ENCODE results near the gene GRB14. TPM values are rescaled to one million over a fixed set of nuclear protein-coding genes. Genes with fewer than 3 reads are reported as not detected.

GRB14 gene
- total RNA-seq, 1 donor, result 6.9 TPM

DNA sequence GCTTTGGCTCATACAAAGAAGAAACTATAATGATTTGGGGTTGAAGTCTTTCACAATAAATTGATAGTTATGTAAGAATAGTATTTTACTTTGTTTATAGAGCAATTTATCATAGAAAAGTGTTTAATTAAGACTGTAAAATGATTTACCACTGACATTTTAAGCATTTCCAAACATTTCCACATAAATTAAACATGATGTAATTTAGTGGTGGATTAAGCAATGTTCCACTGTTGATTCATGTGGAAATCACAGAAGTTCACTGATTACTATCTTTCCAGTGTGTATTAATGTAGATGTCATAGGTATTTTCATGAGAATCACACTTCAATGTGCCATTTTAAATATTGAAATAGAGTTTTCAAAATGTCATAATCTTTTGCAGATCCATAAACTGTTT, 40.1 kb upstream of the GRB14 start:
- TF ChIP-seq, protein P1, sequence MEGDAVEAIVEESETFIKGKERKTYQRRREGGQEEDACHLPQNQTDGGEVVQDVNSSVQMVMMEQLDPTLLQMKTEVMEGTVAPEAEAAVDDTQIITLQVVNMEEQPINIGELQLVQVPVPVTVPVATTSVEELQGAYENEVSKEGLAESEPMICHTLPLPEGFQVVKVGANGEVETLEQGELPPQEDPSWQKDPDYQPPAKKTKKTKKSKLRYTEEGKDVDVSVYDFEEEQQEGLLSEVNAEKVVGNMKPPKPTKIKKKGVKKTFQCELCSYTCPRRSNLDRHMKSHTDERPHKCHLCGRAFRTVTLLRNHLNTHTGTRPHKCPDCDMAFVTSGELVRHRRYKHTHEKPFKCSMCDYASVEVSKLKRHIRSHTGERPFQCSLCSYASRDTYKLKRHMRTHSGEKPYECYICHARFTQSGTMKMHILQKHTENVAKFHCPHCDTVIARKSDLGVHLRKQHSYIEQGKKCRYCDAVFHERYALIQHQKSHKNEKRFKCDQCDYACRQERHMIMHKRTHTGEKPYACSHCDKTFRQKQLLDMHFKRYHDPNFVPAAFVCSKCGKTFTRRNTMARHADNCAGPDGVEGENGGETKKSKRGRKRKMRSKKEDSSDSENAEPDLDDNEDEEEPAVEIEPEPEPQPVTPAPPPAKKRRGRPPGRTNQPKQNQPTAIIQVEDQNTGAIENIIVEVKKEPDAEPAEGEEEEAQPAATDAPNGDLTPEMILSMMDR (IDR thresholded peaks at IDR 0.05; ENCODE audit: insufficient read depth, low read length), result no peak
- H3K4me3 ChIP-seq (ENCODE audit: low read depth, low read length), result no peak overlapping the region
- DNase-seq (ENCODE audit: low read depth), result peak; percentile 57

DNA sequence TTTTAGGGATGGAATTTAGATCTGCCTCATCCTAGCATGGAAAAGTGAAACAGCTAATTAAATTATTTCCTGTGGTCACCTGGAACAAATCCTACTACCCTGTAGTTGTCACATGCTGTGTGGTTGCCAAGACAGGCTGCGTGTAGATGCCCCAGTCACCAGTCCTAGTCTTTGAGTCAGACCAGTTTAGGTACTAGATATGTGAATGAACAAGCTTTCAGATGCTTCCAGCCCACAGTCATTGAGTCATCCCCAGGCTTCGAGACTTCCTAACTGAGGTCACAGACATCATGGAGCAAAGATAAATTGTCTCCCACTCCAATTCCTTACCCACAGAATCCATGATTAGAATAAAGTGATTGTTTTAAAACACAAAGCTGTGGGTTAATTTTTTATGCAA, 35.8 kb upstream of the GRB14 start:
- DNase-seq (ENCODE audit: low read depth), result peak; percentile 80
- no peak overlapping the region for H3K4me3 ChIP-seq (ENCODE audit: low read depth, low read length)
- TF ChIP-seq, protein P1 (IDR thresholded peaks at IDR 0.05; ENCODE audit: insufficient read depth, low read length), result no peak

DNA sequence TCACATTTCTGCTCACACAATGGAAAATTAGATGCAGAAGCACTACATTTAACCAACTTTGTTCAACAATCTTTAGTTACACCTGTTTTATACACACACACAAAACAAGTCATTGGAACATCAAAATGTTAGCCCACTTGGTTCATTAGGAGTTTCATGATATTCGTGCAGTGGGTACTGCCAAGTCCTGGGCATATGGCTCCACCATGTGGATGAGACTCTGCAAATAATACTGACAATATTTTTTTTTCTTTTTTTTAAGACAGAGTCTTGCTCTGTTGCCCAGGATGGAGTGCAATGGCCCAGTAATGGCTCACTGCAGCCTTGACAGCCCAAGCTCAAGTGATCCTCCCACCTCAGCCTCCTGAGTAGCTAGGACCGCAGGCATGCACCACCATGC, 34.5 kb upstream of the GRB14 start:
- peak; percentile 56 for DNase-seq (ENCODE audit: low read depth)
- H3K4me3 ChIP-seq (ENCODE audit: low read depth, low read length), result no peak overlapping the region
- TF ChIP-seq, protein P1 (IDR thresholded peaks at IDR 0.05; ENCODE audit: insufficient read depth, low read length), result peak; percentile 2

DNA sequence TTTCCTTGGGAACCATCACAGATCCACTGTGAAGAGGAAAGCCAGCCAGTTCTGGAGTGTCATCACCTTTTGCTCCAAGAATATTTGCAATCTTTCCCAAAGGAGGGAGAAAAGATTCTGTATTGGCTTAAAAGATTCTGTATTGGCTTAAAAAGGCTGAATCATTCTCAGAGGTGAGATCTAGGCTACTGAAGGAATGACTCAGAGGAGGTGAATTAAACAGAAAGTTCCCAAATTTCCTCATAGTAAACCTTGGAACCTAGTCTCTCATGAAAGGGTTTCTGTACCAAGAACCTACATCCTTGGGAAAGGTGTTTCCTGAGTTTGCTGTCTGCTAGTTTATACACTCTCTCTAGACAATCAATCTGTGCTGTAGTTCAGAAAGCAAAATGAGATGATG, 34.1 kb upstream of the GRB14 start:
- TF ChIP-seq, protein P1 (IDR thresholded peaks at IDR 0.05; ENCODE audit: insufficient read depth, low read length), result no peak
- H3K4me3 ChIP-seq (ENCODE audit: low read depth, low read length), result no peak overlapping the region
- DNase-seq (ENCODE audit: low read depth), result peak; percentile 43

DNA sequence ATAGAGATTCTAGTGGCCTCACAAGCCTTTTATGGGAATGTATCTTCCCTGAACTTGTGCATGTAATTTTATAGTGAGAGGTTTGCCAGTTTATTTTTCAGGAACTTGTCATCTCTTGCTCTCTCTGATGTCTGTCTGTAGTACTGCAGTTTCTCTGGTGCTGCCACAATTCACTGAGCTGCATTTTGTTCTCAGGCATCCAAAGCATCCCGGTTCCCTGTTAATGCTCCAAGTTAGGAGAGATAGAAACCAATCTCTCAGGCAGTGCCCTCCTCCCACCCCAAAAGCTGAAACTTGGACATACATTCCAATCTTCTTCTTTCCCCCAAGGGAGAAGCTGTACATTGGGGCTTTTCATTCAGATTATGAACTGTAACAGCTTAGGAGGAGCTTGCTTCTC, 30.1 kb upstream of the GRB14 start:
- DNase-seq (ENCODE audit: low read depth), result no peak
- H3K4me3 ChIP-seq (ENCODE audit: low read depth, low read length), result no peak overlapping the region

DNA sequence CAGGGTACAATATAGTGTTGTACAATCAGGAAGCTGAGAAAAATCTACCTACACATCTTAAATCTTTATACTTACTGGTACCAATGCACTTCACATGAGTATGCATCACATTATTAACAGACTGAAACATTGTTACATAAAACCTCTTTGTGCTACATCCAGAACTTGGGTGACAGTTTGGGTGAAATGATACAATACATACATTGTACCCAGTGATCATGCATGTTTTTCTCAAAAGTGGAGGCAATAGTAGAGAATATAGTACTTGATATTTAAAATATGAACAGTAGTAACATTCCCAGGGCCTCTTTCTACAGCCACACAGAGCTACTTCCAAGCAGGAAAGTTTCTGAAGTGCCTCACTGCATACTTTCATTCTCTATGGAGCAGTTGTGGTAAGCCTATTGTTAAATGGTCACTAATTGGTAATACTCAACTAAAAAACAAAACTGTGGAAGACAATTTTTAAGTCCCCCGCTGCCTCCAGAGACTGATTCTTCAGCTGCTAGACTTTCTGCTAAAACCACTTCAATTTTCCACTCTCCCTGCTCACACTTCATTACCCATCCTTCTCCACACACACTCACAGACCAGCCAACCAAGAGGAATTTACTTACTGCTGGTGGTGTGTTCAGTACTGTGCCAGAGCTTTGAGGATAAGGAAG, 22.9 kb upstream of the GRB14 start:
- H3K4me3 ChIP-seq (ENCODE audit: low read depth, low read length), result no peak overlapping the region
- TF ChIP-seq, protein P1 (IDR thresholded peaks at IDR 0.05; ENCODE audit: insufficient read depth, low read length), result no peak
- no peak for DNase-seq (ENCODE audit: low read depth)

More for the DNA sequence above, 30.1 kb upstream of the GRB14 start:
- TF ChIP-seq, protein P1 (IDR thresholded peaks at IDR 0.05; ENCODE audit: insufficient read depth, low read length), result no peak
